Ovary (tissue), 3 donors: ENCODE measurements around the gene SERHL2.

ENCODE experiments used
- CTCF ChIP-seq, 3 donors: fragments of 450-650 bp in 2 of 3; fragments of 200-600 bp in 1 of 3; IDR thresholded peaks; one replicate each; pipeline versions ENCODE4 v1.5.1 to v1.8.0; 2016 to 2022; ENCODE audit warnings: antibody characterized with exemption in 3 of 3, mild to moderate bottlenecking in 1 of 3
- POLR2A ChIP-seq: fragments of 450-650 bp; IDR thresholded peaks from one replicate; pipeline ENCODE4 v1.6.1; 2017; ENCODE audit warnings: antibody characterized with exemption, mild to moderate bottlenecking, moderate library complexity
- donor health status: DM: no; HTN: no; CAD: no.

- TF ChIP-seq CTCF (IDR thresholded peaks at IDR 0.05) (no peak), POLR2A (no peak)
Measured at GRCh38 chr22:42587588-42588175, 33.9 kb downstream of the SERHL2 start.
